OCI-M1 (cell line): ENCODE measurements around the gene MTCH2.
A peak's percentile ranks its signal among the peaks of the same experiment; 100 is the strongest.

Experiments
- DNase-seq: peaks from one replicate; lab custom pipeline; 2025; lab: John Stamatoyannopoulos, UW

MTCH2 gene

DNA sequence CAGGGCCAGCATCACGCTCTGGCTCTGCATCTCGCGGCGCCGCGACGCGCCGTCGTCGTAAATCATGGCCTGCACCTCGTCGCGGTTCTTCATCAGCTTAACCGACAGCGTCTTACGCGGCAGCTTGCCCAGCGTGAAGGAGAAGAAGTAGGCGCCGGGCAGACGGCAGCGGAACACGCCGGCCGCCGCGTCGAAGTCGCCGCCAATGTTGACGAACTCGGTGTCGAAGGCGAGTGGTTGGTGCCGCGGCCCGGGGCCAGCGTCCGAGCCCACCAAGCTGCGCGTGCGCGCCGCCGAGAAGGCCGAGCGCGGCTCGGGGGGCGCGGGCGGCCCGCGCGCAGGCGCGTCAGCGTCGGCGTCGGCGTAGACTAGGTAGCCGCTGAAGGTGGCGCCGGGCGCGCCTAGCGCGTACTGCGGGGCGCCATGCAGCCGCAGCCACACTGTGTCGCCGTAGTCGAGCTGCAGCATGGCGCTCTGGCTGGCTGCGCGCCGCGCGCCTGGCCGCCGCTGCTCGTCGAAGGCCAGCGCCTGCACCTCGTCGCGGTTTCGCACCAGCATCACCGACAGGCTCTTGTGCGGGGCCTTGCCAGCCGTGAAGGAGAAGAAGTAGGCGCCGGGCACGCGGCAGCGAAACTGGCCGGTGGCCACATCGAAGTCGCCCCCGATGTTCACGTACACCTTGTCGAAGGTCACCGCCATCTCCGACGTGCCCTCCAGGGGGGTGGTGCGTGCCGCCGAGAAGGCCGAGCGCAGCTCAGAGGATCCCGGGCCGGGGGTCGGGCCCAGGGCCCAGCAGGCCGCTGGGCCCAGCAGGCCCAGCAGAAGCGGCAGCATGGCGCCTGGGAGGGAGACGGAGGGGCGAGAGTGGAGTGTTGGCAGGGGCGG lies 52.1 kb downstream of the MTCH2 start:
- DNase-seq: no peak

DNA sequence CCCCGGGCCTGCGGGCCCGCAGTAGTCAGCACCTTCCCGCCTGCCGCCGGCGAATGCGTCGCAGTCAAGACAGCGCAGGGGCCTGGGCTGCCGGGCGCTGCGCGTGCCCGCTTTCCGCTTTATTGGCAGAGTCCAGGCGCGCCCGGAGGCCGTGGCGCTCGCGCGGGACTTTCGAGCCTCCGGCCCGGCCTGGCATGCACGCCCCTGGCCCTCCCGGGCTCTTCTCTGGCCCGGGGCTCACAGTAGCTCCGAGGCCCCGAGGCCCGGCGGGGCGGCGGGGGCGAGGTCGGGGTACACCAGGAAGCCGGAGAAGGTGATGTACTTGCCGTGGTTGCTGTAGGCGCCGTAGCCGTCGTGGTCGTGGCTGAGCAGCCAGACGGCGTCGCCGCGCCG lies 52.8 kb downstream of the MTCH2 start:
- no peak for DNase-seq

DNA sequence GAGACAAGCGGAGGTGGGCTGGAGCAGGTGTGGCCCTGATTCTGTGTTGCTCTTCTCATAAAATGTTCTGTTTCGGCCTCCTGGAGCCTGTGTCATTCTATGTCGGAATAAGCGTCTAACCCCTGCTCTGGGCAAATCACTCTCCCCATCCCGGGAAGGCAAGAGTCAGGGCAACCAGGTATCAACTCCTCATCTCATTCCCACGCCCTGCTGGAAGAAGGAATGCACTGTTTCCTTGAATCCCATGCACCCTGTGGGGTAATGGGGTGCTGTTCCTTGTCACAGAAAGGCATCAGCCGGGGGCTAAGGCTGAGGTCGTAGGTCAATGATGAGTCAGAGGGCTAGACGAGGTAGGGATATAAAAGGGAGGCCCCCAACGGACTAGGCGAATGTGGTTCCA lies 53.2 kb downstream of the MTCH2 start:
- DNase-seq: no peak

DNA sequence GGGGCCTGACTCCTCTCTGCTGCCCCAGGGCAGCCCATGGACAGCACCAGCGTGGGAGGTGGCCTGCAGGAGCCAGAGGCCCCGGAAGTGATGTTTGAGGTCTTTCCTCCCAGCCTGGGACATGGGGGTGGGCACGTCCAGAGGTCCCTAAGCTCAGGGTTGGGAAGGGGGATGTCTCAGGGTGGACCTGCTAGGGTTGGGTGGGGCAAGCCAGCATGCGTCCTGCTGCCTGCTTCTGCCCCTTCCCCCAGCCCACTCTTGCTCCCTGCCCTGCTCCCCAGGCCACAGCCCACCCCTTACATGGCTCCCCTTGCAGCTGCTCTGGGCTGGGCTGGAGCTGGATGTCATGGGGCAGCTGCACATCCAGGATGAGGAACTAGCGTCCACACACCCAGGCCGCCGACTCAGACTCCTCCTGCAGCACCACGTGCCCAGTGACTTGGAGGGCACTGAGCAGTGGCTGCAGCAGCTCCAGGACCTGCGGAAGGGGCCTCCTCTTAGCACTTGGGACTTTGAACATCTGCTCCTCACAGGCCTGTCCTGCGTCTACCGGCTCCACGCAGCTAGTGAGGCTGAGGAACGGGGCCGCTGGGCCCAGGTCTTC lies 54.5 kb downstream of the MTCH2 start:
- no peak for DNase-seq

DNA sequence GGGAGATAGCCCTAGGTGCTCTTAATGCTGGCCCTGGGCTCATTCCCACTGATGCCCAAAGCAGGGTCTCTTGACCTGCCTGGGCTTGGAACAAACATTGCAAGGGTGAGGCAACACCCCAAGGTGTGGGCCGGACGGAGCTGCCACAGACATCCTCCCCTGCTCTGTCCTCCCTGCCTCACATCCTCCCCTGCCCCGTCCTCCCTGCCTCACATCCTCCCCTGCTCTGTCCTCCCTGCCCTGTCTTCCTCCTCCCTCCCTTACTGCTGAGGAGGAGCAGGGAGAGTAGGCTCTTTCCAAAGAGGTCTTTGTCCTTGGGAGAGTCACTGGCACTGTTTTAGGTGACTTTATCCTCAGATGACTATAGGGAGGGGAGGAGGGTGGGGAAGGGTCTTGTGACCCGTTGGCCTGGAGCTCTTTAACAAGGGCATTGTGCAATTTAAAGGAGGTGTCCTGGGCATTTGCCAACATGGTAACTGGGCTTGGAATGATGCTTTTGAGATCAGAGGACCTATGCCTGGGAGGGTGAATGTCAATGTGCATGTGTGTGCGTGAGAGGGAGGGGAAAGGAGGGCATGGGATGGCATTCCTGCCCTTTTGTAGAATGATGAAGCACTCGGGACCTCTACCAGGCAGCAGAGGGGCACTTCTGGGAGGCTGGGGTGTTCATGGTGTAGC lies 55.2 kb downstream of the MTCH2 start:
- DNase-seq: no peak

DNA sequence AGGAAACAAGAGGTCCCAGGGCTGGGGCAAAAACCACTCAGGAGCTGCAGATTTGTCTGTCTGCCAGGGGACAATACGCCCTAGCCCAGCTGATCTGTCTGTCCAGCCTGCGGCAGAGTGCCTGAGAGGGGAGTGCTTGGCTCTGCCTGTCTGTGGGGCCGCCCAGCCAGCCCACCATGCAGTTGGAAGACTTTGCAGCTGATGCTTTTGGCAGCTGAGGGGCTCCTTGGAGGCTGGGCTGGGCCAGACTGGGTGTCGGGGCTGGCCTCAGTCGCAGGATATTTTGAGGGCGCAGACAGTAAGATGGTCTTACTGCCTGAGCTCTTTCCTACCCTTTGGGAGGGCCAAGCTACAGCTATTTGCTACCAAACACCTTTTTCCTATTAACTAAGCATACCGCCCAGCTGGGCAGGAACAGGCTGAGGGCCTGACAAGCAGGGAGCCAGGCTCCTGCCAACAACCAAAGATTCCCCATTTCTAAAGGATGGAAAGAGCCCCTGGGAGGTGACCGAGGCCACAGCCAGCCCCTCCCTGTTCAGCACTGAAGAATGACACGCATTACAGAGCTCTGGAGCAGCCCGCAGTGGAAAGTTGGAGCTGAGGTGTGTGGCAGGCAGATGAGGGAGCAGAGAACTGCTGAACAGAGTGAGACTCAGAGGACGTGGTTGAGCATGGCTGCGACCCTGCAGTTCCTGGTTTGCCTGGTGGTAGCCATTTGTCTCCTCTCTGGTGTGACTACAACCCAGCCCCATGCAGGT lies 56.1 kb downstream of the MTCH2 start, which contains the start of gene FAM180B:
FAM180B (plus strand) TSS at position 581 of the 758 bp plus-strand sequence; CDS start at position 672, 91 bp downstream.
- DNase-seq: no peak

DNA sequence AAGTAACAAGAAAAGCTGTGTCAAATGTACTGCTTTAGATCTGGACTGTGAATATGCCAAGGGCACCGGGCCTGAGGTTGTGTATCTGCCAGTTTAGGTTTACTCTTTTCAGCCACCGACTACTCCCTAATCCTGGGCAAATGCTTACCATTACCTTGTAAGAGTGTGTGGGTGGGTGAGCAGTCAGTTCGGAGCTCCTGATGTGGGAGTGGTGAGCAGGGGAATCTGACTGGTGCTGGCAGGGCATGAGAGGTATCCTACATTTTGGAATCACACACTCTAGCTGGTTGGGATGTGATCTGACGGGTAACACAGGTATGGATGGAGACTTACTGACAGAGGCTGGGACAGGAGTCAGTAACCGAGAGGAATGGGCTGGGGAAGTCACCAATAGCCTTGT lies 58.5 kb downstream of the MTCH2 start:
- DNase-seq: no peak

DNA sequence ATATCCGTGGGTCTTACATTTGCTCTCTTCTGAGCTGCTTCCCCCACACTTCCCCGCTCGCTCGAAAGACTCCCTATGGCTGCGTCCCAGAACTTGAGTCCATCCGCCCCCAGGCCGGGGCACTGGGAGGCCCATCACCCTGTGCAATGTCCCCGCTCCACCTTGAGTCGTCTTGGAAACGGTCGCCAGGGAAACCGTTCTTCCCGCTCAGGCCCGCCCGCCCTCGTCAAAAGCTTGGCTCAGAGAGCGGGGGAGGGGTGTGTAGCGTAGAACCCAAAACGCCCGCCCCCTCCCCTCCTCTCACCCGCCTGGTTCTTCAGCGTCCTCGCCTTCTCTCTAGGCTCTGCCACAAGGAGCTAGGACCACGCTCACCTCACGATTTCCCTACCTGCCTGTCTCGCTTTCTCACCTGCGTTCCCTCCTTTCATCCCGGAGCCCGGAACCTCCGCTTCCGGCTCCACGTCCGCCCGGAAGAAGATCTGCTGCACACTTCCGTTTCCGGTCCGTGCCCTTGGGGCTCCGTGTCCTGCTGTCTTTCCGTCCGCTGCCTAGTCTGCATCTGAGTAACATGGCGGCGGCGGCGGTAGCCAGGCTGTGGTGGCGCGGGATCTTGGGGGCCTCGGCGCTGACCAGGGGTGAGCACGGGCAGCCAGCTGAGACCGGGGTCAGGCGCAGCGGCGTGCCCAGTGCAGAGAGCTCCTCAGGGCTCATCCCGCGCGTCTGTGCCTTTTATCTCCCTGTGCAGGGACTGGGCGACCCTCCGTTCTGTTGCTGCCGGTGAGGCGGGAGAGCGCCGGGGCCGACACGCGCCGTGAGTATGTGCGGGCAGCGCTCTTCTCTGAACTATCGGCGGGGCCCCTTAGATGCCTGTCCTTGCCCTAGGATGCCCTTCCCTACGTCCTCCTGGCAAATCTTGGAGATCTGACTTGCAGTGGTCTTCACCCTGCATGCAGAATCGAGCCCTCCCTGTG lies 63.5 kb downstream of the MTCH2 start, which contains the start of the genes KBTBD4 and NDUFS3:
KBTBD4 (minus strand) TSS at position 447 of the 971 bp plus-strand sequence; CDS start at position 428, 19 bp downstream.
NDUFS3 (plus strand) TSS at position 551 of the 971 bp plus-strand sequence; CDS start at position 569, 18 bp downstream.
- DNase-seq: peak; percentile 93

DNA sequence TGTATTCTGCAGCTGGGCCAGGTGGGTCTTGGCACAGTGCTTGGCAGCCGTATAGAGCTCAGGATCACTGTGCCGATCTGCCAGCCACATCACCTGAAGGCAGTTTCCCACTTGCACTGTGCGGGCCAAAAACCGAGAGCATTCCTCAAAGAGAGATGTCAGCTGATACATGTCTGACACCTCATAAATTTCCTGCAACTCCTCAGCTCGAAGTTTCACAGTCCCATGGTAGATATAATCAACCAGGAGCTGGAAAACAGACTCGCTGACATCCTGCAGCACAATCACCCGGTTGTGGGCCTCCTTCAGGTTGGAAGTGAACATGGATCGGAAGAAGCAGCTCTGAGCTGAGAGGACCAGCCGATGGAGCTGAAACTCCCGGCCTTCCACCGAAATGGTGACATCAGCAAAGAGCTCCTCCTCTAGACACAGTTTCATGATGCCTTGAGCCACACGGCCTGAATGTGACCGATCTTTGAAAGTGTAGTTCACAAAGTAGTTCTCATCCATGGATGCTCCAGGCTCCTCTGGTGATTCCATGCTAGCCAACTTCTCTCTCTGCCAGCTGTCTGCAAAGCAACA lies 64.8 kb downstream of the MTCH2 start:
- DNase-seq: no peak

DNA sequence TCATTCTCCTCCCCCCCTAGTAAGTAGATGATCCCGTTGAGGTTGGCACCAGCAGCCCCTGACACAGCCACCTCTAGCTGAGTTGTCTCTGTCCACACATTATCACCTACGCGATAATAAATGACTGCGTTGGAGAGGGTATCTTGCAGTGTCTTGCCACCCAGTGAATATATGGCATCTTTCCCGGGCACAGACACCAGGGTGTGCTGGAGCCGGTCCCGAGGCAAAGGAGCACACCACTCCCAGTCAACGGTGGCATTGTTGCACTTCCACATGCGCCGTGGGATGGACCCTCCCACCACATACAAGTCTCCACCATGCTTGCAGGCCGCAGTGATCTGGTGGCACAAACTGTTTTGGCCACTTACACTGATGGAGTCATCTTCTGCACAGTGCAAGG lies 69.0 kb downstream of the MTCH2 start:
- no peak for DNase-seq

DNA sequence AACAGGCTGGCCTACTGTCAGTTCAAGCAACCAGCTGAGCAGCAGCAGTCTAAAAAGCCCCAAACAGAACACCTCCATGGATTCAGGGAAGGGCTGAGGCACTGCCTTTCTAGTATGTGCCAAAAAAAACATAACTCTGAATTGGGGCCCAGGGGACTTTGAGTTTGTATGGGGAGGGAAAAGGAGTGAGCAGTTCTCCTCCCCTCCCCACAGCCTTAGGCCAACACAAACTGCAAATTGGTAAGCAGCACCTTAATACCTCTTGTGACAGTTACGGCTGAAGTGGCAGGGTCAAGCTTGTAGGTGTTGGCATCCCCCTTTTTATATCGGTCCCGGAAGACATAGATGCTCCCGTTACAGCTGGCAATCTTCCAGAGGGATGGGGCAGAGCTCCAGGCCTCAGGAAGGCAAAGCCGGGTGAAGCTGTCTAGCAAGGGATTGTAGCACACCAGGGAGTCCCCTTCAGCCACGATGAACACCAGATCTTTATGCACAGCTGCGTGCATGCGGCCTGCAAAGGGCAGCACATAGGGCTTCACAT lies 69.6 kb downstream of the MTCH2 start:
- DNase-seq: no peak

DNA sequence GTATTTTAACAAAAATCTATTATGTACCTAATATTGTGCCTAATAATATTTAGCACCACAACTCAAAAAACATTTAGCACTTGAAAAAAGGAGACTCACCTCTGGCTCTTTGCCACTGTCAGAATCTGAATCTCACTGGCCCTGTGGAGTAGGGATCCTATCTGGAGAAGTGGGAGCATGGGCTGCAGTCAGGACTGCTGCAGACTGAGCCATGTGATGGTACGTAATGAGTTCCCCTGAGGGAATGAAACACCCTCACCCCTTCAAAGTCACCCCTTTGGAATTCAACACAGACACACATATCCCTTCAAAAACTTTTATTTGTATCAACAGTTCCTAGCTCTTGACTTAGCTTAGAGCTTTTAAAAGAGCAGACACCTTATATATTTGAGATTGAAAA lies 70.5 kb downstream of the MTCH2 start:
- no peak for DNase-seq

DNA sequence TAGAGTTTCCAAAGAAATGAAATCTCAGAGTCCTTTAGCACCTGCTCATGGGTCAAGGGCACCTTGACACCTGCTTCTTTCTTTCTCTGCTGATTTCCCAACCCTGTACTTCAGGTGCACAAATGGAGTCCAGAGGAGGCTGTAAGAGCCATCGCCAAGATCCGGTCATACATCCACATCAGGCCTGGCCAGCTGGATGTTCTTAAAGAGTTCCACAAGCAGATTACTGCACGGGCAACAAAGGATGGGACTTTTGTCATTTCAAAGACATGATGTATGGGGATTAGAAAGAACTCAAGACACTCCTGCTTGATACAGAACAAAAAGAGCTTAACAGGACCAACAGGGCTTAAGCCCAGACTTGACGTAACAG lies 71.0 kb downstream of the MTCH2 start:
- DNase-seq: no peak

DNA sequence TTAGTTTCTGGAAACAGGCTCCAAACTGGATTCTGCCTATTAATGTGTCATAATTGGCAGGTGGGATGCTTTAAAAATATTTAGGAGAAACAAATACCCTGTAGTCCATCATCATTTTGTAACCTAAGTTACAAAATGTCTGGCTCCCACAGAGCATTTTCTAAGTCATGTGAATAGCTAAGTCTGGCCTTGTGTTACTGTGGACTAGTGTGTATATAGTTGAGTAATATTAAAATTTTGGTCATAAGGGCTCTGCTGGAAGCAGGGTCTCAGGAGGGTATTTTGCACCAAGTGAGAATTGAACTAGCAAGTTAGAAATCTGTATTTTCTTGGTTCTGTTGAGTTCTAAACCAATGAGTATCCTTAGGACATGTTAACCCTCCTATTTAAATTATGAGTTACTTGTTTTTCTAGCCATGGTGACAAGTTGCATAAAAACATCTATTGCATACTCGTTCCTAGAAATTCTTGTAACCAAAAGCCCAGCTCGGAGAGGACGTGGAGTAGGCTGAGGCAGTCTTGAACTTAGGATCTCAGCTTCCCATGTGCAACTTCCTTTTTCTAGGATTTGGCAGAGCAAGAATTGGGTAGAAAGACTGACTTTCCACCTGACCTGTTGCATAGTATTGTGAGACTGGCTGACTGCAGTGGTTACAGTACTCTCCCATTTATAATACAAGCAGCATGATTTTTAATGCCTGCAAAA lies 71.6 kb downstream of the MTCH2 start:
- no peak for DNase-seq

DNA sequence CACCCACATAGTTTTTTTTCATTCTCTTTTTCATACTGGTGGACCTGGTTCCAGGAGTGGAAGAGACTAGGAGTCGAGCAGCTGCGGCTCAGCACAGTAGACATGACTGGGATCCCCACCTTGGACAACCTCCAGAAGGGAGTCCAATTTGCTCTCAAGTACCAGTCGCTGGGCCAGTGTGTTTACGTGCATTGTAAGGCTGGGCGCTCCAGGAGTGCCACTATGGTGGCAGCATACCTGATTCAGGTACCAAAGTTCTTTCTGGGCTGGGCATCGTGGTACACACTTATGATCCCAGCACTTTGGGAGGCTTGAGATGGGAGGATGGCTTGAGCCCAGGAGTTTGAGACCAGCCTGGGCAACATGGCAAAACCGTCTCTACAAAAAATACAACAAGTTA lies 72.7 kb downstream of the MTCH2 start:
- no peak for DNase-seq
